ENCODE data around the gene FAM13C.
"Not testable (repeated sequence)": the region's sequence is repeated elsewhere in the genome, so short reads cannot be mapped to it uniquely, and the experiment has no call there.

The FAM13C gene

DNA sequence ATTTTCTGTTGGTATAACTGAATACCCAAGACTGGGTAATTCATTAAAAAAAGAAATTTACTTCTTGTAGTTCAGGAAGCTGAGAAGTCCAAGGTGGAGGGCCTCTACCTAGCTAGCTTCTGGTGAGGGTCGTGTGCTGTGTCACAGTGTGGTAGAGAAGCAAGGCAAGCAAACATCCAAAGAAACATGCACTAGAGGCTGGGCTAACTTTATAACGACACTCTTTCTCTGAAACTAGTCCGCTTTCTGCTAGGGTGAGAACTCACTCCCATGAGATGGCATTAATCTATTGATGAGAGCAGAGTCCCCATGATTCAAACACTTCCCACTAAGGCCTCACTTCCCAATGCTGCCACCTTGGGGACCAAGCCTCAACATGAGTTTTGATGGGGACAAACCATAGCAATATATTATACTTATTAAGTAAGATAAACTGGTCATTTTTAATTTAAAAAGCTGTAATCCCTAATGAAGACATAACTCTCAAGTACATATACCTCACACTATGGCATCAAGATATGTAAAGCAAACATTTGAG lies 135.1 kb downstream of the FAM13C start:
- Histone ChIP-seq H2AFZ (ENCODE audit: low read depth, low read length) (no peak overlapping the region), H3K9me3 (ENCODE audit: low read length) (no peaks in the 10 kb centered on the region), H3K36me3 (ENCODE audit: insufficient read depth, low read length) (no peaks in the 10 kb centered on the region), H3K4me3 (ENCODE audit: low read length) (no peak overlapping the region), H3K27me3 (ENCODE audit: insufficient read depth, low read length) (no peaks in the 10 kb centered on the region), H3K4me1 (ENCODE audit: insufficient read depth, low read length) (peaks cover 4% of the 10 kb centered on the region)

GRCh38 chr10:59225211-59225610 lies 137.1 kb downstream of the FAM13C start:
- Histone ChIP-seq H3K27me3 (ENCODE audit: insufficient read depth, low read length) (no peaks in the 10 kb centered on the region), H3K9me3 (ENCODE audit: low read length) (no peaks in the 10 kb centered on the region), H3K4me3 (ENCODE audit: low read length) (no peak overlapping the region), H3K4me1 (ENCODE audit: insufficient read depth, low read length) (peaks cover 4% of the 10 kb centered on the region), H3K36me3 (ENCODE audit: insufficient read depth, low read length) (no peaks in the 10 kb centered on the region), H2AFZ (ENCODE audit: low read depth, low read length) (no peak overlapping the region)

DNA sequence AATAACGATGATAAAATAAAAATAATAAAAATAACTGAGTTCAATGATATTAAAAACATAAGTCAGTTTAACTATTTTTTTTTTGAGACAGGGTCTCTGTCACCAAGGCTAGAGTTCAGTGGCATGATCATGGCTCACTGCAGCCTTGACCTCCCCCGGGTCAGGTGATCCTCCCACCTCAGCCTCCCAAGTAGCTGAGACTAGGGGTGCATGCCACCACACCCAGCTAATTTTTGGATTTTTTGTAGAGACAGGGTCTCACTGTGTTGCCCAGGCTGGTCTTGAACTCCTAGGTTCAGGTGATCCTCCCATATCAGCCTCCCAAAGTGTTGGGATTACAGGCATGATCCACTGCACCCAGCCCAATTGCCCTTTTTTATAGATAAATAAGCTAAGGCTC lies 138.8 kb downstream of the FAM13C start:
- not testable (repeated sequence) for H2AFZ ChIP-seq (ENCODE audit: low read depth, low read length); H3K27me3 ChIP-seq (ENCODE audit: insufficient read depth, low read length); H3K4me3 ChIP-seq (ENCODE audit: low read length); H3K36me3 ChIP-seq (ENCODE audit: insufficient read depth, low read length); H3K4me1 ChIP-seq (ENCODE audit: insufficient read depth, low read length); H3K9me3 ChIP-seq (ENCODE audit: low read length)

DNA sequence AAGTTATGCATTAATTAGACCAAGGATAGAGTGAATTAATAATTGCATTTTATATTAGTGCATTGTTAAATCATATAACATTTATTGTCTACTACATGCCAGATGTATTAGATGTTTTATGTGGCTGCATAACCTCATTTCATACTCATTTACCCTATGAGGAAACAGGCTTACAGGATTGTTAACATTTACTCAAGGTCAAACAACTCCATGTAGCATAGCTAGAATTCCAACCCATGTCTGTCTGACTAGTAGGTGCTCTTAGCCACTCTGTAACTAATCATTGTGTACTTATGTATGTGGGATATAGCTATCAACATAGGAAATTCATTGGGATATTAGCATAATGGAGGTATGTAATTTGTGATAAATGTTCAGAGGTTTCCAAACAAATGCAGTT lies 139.6 kb downstream of the FAM13C start:
- Histone ChIP-seq H3K4me1 (ENCODE audit: insufficient read depth, low read length) (peaks cover 4% of the 10 kb centered on the region), H3K36me3 (ENCODE audit: insufficient read depth, low read length) (no peaks in the 10 kb centered on the region), H2AFZ (ENCODE audit: low read depth, low read length) (no peak overlapping the region), H3K9me3 (ENCODE audit: low read length) (no peaks in the 10 kb centered on the region), H3K27me3 (ENCODE audit: insufficient read depth, low read length) (no peaks in the 10 kb centered on the region), H3K4me3 (ENCODE audit: low read length) (no peak overlapping the region)

GRCh38 chr10:59216178-59216869 lies 146.0 kb downstream of the FAM13C start:
- Histone ChIP-seq H3K4me3 (ENCODE audit: low read length) (no peak overlapping the region), H3K27me3 (ENCODE audit: insufficient read depth, low read length) (no peaks in the 10 kb centered on the region), H3K4me1 (ENCODE audit: insufficient read depth, low read length) (no peaks in the 10 kb centered on the region), H3K9me3 (ENCODE audit: low read length) (no peaks in the 10 kb centered on the region), H2AFZ (ENCODE audit: low read depth, low read length) (no peak overlapping the region), H3K36me3 (ENCODE audit: insufficient read depth, low read length) (no peaks in the 10 kb centered on the region)

DNA sequence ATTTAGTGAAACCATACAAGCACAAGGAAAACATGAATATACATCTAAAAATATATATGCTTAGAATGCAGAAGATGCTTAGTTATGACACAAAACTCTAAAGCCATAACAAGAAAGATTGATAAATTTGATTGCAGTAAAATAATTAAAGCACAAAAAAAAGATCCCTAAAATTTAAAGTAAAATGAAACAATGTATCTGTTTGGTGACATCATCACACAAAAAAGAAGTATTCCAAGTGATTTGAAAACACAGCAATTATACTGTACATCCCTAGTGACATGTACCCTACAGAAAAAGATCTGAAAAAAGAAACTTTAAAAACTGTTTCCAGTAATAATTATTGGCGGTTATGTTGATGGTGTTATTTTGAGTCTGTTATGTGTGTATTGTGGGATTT lies 148.2 kb downstream of the FAM13C start:
- no peaks in the 10 kb centered on the region for H3K4me1 ChIP-seq (ENCODE audit: insufficient read depth, low read length)
- H3K27me3 ChIP-seq (ENCODE audit: insufficient read depth, low read length), result no peaks in the 10 kb centered on the region
- no peaks in the 10 kb centered on the region for H3K9me3 ChIP-seq (ENCODE audit: low read length)
- H3K36me3 ChIP-seq (ENCODE audit: insufficient read depth, low read length), result no peaks in the 10 kb centered on the region
- no peak overlapping the region for H2AFZ ChIP-seq (ENCODE audit: low read depth, low read length)
- H3K4me3 ChIP-seq (ENCODE audit: low read length), result no peak overlapping the region

- Histone ChIP-seq H3K36me3 (ENCODE audit: insufficient read depth, low read length) (no peaks in the 10 kb centered on the region), H3K27me3 (ENCODE audit: insufficient read depth, low read length) (no peaks in the 10 kb centered on the region), H3K4me1 (ENCODE audit: insufficient read depth, low read length) (no peaks in the 10 kb centered on the region), H3K9me3 (ENCODE audit: low read length) (peaks cover 3% of the 10 kb centered on the region), H2AFZ (ENCODE audit: low read depth, low read length) (no peak overlapping the region), H3K4me3 (ENCODE audit: low read length) (no peak overlapping the region)
These were observed 150.0 kb downstream of the FAM13C start for GRCh38 chr10:59212301-59212798.

DNA sequence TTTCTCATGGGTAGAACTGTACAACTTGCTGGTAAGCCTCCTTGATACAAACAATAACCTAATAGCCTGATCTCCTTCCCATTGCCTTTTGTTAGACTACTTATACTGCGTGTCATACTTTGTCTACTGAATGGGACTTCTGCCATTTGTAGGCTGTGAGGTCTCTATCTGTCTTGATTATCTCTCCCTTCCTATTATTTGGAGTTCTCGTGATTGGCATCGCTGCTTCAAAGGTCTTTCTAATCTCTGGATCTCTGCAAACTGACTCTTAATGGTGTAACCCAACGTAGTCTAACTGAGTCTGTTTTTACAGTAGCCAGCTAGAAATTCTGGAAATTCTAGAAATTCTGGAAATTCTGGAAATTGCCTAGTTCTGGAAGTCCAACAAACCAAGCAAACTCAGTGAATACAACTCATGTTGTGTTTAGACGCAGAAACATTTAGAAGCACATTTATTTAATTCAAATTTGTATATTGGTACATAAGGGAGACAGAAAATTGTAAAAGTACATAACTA lies 156.1 kb downstream of the FAM13C start:
- Histone ChIP-seq H3K4me3 (ENCODE audit: low read length) (no peak overlapping the region), H3K27me3 (ENCODE audit: insufficient read depth, low read length) (no peaks in the 10 kb centered on the region), H3K36me3 (ENCODE audit: insufficient read depth, low read length) (no peaks in the 10 kb centered on the region), H3K9me3 (ENCODE audit: low read length) (peaks cover 3% of the 10 kb centered on the region), H3K4me1 (ENCODE audit: insufficient read depth, low read length) (no peaks in the 10 kb centered on the region), H2AFZ (ENCODE audit: low read depth, low read length) (no peak overlapping the region)
